ENCODE results near the gene VAV3.

VAV3 gene

GRCh38 chr1:107620753-107621152 lies 344.2 kb downstream of the VAV3 start:
- no peak for DNase-seq

GRCh38 chr1:107618539-107618938 lies 346.4 kb downstream of the VAV3 start:
- DNase-seq: no peak

- DNase-seq: no peak
These were observed 347.1 kb downstream of the VAV3 start for GRCh38 chr1:107617921-107618320.

GRCh38 chr1:107617456-107617855 lies 347.5 kb downstream of the VAV3 start:
- DNase-seq: no peak

GRCh38 chr1:107609808-107610207 lies 355.2 kb downstream of the VAV3 start:
- DNase-seq: no peak

- no peak for DNase-seq
These were observed 360.2 kb downstream of the VAV3 start for GRCh38 chr1:107604825-107605224.

- no peak for DNase-seq
These were observed 364.3 kb downstream of the VAV3 start for GRCh38 chr1:107600607-107601160.

- no peak for DNase-seq
These were observed 365.8 kb downstream of the VAV3 start for GRCh38 chr1:107599220-107599619.

GRCh38 chr1:107597290-107597689 lies 367.7 kb downstream of the VAV3 start:
- no peak for DNase-seq

GRCh38 chr1:107594536-107594935 lies 370.4 kb downstream of the VAV3 start:
- no peak for DNase-seq

- DNase-seq: no peak
These were observed 371.3 kb downstream of the VAV3 start for GRCh38 chr1:107593501-107594209.

GRCh38 chr1:107590900-107591622 lies 373.9 kb downstream of the VAV3 start:
- DNase-seq: no peak

- DNase-seq: no peak
These were observed 374.9 kb downstream of the VAV3 start for GRCh38 chr1:107590087-107590486.

- no peak for DNase-seq
These were observed 376.7 kb downstream of the VAV3 start for GRCh38 chr1:107588321-107588720.

- DNase-seq: no peak
These were observed 389.8 kb downstream of the VAV3 start for GRCh38 chr1:107575226-107575625.

GRCh38 chr1:107574044-107574443 lies 390.9 kb downstream of the VAV3 start:
- no peak for DNase-seq

GRCh38 chr1:107572674-107573211 lies 392.2 kb downstream of the VAV3 start:
- DNase-seq: no peak

GRCh38 chr1:107570768-107571167 lies 394.2 kb downstream of the VAV3 start:
- DNase-seq: no peak

- DNase-seq: no peak
These were observed 401.5 kb downstream of the VAV3 start for GRCh38 chr1:107563441-107563840.

GRCh38 chr1:107559881-107560280 lies 405.1 kb downstream of the VAV3 start:
- DNase-seq: no peak

- DNase-seq: no peak
These were observed 407.9 kb downstream of the VAV3 start for GRCh38 chr1:107557095-107557494.

GRCh38 chr1:107555578-107555977 lies 409.4 kb downstream of the VAV3 start:
- DNase-seq: no peak

- no peak for DNase-seq
These were observed 412.2 kb downstream of the VAV3 start for GRCh38 chr1:107552781-107553180.

- no peak for DNase-seq
These were observed 413.5 kb downstream of the VAV3 start for GRCh38 chr1:107551456-107551855.
